HS-27A (cell line): ENCODE results near the gene P4HB.

Source experiments
- DNase-seq: peaks from one replicate; pipeline ENCODE4 v3.0.0-alpha.2; 2012; ENCODE audit warnings: low read depth, missing footprints

The P4HB gene

GRCh38 chr17:81859906-81860755, at the start of gene P4HB:
TSS of gene P4HB (minus strand) at chr17:81860535. CDS start at chr17:81860471, 64 bp downstream.
- no peak for DNase-seq

DNA sequence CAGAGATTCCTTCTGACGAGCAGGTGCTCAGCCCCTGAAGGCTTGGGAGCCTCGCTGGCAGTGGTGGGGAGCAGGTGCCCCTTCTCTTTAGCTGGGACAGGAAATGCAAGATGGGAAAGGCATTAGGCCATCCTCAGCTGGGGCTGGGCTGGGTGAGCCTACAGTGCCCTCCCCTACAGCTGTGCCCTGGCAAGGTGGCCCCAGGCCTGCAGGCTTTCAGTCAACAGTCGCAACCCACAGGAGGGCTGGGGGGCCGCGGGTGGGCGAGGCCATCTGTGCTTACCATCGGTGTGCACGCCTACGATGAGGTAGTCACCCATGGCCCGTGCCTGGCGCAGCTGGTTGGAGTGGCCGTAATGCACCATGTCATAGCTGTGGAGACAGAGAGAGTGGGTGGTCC, 48.9 kb upstream of the P4HB start:
- no peak for DNase-seq

DNA sequence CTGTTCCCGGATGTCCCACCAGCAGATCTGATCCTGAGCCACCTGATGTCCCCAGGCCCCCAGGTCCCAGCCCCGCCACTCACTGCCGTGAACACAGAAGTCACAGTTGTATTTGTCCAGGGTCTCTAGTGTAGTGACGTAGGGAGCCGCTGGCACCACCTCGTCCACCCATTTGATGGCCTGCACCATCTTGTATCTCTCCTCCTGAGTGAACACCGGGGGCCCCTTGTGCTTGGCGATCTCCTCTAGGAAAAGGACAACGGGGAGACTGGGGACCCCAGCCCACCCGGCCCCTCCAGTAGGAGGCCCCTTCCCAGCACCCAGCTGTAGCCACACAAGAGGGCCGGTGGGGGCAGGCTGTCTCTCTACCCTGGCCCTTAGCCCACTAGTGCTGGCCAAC, 48.5 kb upstream of the P4HB start:
- DNase-seq = no peak

- DNase-seq = no peak
These were observed 47.1 kb upstream of the P4HB start for GRCh38 chr17:81907219-81908145.

GRCh38 chr17:81906476-81907218, 46.3 kb upstream of the P4HB start:
- DNase-seq = no peak

GRCh38 chr17:81905993-81906392, 45.7 kb upstream of the P4HB start:
- DNase-seq = no peak

DNA sequence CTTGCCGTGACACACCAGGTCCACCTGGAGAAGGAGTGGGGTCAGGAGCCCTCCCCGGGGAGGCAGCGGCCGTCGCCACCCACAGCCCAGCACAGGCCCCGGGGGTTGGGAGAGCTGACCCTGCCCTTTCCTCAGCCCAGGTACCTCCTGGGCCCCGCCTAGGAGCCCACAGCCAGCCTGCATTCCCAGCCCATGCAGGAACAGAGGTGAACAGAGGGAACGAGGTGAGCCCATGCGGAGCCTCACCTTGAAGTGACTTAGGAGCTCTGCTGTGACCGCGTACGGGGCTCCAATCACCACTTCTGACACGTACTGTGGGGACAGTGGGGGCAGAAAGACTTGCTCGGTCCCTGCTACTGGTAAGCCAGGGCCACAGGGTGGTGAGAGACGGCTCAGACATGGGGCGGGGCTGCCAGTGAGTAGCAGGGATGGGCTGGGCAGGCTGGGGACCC, 45.1 kb upstream of the P4HB start:
- no peak for DNase-seq

DNA sequence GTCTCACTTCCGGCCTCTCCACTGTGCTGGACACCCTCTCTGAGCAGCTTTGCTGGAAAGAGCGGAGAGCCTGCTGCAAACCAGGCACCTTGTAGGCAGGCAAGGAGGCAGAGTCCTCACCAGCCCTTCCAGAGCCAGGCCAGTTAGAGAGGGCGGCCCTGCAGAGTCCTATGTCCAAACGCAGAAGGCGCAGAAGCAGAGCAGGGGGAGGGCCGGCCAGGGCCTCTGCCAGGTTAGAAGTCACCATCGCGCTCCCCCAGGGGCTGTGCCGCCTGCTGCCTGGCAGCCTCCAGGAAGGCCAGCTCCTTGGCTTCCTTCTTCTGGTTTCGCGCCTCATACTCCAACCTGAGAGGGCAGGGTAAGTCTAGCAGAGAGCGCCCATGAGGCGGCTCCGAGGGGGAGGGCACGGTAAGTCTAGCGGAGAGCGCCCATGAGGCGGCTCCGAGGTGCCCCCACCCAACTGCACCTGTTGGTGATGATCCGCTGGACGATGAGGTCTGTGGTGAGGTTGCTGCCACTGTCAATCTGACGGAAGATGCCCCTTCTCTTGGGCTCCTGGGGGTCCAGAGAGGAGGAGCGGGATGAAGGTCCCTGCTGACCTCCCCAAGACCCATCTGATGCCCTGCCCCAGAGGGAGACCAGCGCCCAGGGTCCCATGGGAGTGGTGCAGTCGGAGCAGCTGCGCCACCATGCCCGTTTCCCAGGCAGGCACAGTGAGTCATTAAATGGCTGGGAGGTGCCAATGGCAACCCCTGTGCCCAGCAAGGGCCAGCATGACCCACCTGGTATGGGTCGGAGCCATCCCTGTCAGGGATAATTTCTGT, 44.5 kb upstream of the P4HB start:
- DNase-seq = no peak

DNA sequence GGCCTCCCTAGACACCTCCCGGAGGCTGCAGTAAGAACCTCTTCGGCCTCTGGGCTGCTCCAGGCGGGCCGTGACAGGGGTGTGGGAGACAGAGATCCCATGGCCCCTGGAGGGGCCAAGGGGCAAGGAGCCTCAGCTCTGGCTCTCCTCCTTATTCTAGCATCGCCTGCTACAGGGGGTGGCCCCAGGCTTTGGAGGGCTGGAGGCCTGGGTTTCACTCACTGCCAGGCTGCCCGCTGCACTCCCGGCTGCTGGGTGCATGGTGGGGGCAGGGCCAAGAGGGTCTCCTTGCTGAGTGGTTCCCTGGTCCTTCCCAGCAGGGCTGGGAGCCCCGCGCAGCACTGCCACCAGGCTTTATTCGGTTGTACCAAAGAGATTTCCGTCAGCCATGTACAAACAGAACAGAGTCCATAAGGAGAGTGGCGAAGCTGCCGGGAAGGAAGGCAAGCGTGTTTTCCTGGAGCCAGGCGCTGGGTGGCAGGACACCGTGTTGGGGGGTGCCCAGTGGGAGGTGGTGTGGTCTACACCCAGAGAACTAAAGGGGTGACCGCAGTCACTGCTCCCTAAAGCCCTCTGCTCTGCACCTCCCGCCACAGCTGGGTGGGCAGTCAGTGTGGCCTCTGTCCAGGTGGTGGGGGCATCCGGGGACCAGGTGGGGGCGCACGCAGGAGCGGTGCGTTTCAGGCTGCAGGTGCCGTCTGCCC, 43.7 kb upstream of the P4HB start:
- DNase-seq = no peak

DNA sequence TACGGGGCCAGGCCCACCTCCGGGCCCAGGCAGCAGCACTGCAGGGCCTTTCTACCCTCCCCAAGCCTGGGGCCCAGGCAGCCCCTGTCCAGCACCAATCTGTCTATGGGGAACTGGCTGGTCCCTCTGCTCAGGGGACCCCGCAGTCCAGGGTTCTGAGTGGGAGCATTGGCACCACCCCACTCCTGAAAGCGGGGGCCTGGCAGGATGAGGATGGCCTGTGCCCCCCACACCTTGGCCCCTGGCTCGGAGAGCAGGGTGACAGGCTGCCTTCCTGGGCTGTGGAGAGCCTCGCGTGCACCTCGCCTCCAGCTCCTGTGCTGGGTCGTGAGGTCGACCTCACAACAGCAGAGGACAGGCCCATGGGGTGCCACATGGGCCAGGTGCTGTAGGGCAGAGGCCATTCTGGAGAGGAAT, 43.1 kb upstream of the P4HB start:
- DNase-seq = no peak

DNA sequence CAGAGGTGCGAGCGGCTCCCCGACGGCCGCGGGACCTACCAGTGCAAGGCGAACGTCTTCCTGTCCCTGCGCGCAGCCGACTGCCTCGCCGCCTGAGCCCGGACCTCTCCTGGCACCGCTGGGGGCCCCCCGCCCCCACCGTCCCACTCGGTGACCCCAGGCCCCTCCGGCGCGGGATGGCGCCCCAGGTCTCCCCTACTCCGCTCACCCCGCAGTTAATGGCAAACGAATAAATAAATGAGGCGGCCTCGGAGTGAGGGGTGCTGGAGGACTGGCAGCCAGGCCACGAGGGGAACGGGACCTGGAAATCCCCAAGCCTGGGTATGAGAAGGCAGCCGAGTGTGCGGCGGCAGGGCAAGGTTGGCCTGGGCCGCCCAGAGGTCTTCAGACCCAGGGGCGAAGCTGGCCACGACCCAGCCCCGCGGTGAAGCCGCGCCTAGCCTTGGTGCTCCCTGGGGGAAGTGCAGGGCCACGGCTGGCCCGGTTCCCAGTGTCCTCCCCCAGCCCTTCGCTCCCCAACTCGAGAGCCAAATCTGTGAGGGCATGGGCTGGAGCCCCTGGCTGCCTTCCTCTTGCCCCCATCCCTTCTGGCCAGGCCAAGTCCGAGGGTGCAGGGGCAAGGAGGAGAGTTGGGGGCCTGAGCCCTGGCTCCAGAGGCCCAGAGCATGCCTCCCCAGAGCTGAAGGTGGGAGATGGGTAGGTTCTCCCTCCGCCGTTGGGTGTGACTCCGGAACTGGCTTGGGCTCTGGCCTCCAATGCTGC, 42.5 kb upstream of the P4HB start:
- no peak for DNase-seq

DNA sequence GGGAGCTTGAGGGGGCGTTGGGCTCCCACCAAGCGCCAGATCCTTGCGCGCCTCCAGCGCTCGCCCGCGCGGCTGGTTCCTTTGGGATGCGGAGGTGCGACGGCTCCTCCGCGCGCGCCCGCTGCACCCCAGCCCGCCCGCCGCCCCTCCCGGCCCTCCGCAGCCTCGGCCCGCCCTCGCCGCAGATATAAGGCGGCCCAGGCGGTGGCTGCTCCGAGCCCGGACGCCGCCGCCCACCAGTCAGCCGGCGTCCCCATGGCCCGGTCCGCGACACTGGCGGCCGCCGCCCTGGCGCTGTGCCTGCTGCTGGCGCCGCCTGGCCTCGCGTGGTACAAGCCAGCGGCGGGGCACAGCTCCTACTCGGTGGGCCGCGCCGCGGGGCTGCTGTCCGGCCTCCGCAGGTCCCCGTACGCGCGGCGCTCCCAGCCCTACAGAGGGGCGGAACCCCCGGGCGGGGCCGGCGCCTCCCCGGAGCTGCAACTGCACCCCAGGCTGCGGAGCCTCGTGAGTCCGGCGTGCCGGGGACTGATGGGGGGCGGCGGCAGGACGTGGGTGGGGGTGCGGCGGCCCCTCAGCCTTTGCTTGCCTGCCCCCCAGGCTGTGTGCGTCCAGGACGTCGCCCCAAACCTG, 41.8 kb upstream of the P4HB start, which contains the start of gene NPB:
Gene NPB, plus strand, starts transcription at position 216 of the 630 bp plus-strand sequence. Its CDS starts 40 bp downstream, at position 256.
- no peak for DNase-seq

- DNase-seq = no peak
These were observed 41.1 kb upstream of the P4HB start for GRCh38 chr17:81901167-81902022.

DNA sequence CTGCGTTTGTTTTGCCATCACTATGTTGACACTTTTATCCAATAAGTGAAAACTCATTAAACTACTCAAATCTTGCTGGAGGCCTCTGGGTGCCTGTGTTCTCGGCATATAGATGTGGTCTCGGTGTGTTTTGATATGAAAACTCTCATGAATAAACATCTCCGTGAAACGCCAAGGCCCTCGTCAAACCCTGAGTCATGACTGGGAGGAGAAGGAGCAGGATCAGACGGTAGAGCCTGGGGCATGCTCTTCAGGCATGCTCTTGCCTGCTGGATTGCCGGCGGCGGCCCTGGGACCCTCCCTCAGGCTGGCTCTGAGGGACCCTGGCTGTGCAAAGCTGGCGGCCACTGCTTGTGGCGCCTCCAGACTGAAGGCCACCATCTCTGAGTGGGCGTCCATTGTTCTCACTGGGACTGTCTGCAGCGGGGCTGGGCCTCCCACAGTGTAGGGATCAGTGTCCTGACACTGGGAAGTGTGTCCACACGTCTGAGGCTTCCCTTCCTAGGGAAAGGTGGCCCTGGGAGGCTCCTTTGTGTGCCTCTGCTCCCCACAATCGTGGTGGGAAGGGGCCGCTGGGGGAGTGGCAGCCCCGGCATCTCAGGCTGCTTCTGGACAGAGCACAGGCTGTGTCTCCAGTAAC, 40.0 kb upstream of the P4HB start:
- DNase-seq = no peak

GRCh38 chr17:81899514-81900166, 39.3 kb upstream of the P4HB start:
- DNase-seq = no peak

- DNase-seq = no peak
These were observed 38.5 kb upstream of the P4HB start for GRCh38 chr17:81898885-81899284.
